Left forelimb (tissue), 1 donor: Measurements from ENCODE around the gene ADGRG1.
"Not testable (repeated sequence)": the region's sequence is repeated elsewhere in the genome, so short reads cannot be mapped to it uniquely, and the experiment has no call there.

Experiments used
- DNase-seq: peaks from one replicate; pipeline ENCODE4 v3.0.0-alpha.2; 2018; ENCODE audit warnings: low spot score

ADGRG1 gene

GRCh38 chr16:57699899-57700298 is 71.5 kb downstream of the ADGRG1 start:
- DNase-seq = no peak

- no peak for DNase-seq
These were observed 72.5 kb downstream of the ADGRG1 start for GRCh38 chr16:57700781-57701551.

GRCh38 chr16:57701759-57702371 is 73.4 kb downstream of the ADGRG1 start:
- DNase-seq = no peak

GRCh38 chr16:57703416-57704010 is 75.1 kb downstream of the ADGRG1 start:
- DNase-seq = no peak

GRCh38 chr16:57704011-57704904 is 75.8 kb downstream of the ADGRG1 start:
- DNase-seq = no peak

- no peak for DNase-seq
These were observed 76.7 kb downstream of the ADGRG1 start for GRCh38 chr16:57704905-57705852.

GRCh38 chr16:57706717-57707116 is 78.3 kb downstream of the ADGRG1 start:
- no peak for DNase-seq

- DNase-seq = no peak
These were observed 78.9 kb downstream of the ADGRG1 start for GRCh38 chr16:57707331-57707730.

- DNase-seq = no peak
These were observed 79.7 kb downstream of the ADGRG1 start for GRCh38 chr16:57708168-57708567.

GRCh38 chr16:57709663-57710062 is 81.2 kb downstream of the ADGRG1 start:
- no peak for DNase-seq

- DNase-seq = no peak
These were observed 82.9 kb downstream of the ADGRG1 start for GRCh38 chr16:57711346-57711745.

- no peak for DNase-seq
These were observed 83.6 kb downstream of the ADGRG1 start for GRCh38 chr16:57711993-57712392.

GRCh38 chr16:57712569-57712968 is 84.1 kb downstream of the ADGRG1 start:
- DNase-seq = not testable (repeated sequence)

GRCh38 chr16:57713596-57713995 is 85.2 kb downstream of the ADGRG1 start:
- no peak for DNase-seq

GRCh38 chr16:57714047-57714446 is 85.6 kb downstream of the ADGRG1 start:
- DNase-seq = no peak
